ENCODE data around the gene OR52E4. TPM values are rescaled to one million over a fixed set of nuclear protein-coding genes. Genes with fewer than 3 reads are reported as not detected.

Gene OR52E4
- polyA plus RNA-seq, 1 donor (not counting 4 experiments of a cell fraction or from before 2014, with no cell fraction given), result not detected

- Histone ChIP-seq H3K4me3 (ENCODE audit: control insufficient read depth in 2 of 3, extremely low read depth in 1 of 3, insufficient read depth in 2 of 3, low read depth in 1 of 3, low read length in 3 of 3) (no peak overlapping the region), H3K4me2 (ENCODE audit: control insufficient read depth, extremely low read depth, insufficient read depth, low read depth, low read length) (no peak overlapping the region), H3K9me3 (ENCODE audit: control insufficient read depth, low read depth, low read length) (no peaks in the 10 kb centered on the region), H3K4me1 (ENCODE audit: control insufficient read depth, extremely low read depth, insufficient read depth, low read length) (no peaks in the 10 kb centered on the region), H2AFZ (ENCODE audit: control insufficient read depth, low read length) (no peak overlapping the region), H3K9ac (ENCODE audit: control insufficient read depth, extremely low read depth, insufficient read depth, low read length) (no peak overlapping the region), H3K27ac (ENCODE audit: control insufficient read depth, insufficient read depth, low read length) (no peak overlapping the region), H4K20me1 (ENCODE audit: control insufficient read depth, extremely low read depth, insufficient read depth, low read length) (no peaks in the 10 kb centered on the region), H3K36me3 (ENCODE audit: control insufficient read depth in 2 of 2, extremely low read depth in 1 of 2, insufficient read depth in 2 of 2, low read length in 2 of 2) (no peaks in the 10 kb centered on the region), H3K79me2 (ENCODE audit: control insufficient read depth, insufficient read depth, low read length) (no peaks in the 10 kb centered on the region), H3K27me3 (ENCODE audit: control insufficient read depth, extremely low read depth, insufficient read depth, low read length) (no peaks in the 10 kb centered on the region), H3K9me1 (ENCODE audit: control insufficient read depth, extremely low read depth, insufficient read depth, low read length) (no peaks in the 10 kb centered on the region)
- FAIRE-seq (no peak), DNase-seq (ENCODE audit: low read depth, low spot score) (no peak)
- dilution Hi-C loops (cut with MboI; ENCODE audit: extremely low pct_ligation_motif_present, low sequenced_read_pairs), result no loop called here
- no peak for TF ChIP-seq EZH2 (IDR thresholded peaks at IDR 0.05; ENCODE audit: low read length)
- no peak for TF ChIP-seq CTCF (optimal IDR thresholded peaks at IDR 0.05 in 1 of 3, IDR thresholded peaks at IDR 0.05 in 1 of 3, conservative IDR thresholded peaks at IDR 0.05 in 1 of 3; ENCODE audit: extremely low read depth in 1 of 3, insufficient read depth in 2 of 3, low read length in 3 of 3)
Observed at GRCh38 chr11:5891216-5891800, 10.9 kb downstream of the OR52E4 start.

GRCh38 chr11:5892908-5893307 is 12.5 kb downstream of the OR52E4 start, which contains the start of gene OR52E5:
TSS of gene OR52E5 (plus strand) at chr11:5893208. CDS start at chr11:5900777, 7,569 bp downstream.
- dilution Hi-C loops (cut with MboI; ENCODE audit: extremely low pct_ligation_motif_present, low sequenced_read_pairs), result no loop called here
- no peaks in the 10 kb centered on the region for H3K36me3 ChIP-seq (ENCODE audit: control insufficient read depth in 2 of 2, extremely low read depth in 1 of 2, insufficient read depth in 2 of 2, low read length in 2 of 2)
- no peaks in the 10 kb centered on the region for H3K9me1 ChIP-seq (ENCODE audit: control insufficient read depth, extremely low read depth, insufficient read depth, low read length)
- no peaks in the 10 kb centered on the region for H4K20me1 ChIP-seq (ENCODE audit: control insufficient read depth, extremely low read depth, insufficient read depth, low read length)
- no peak within 1 kb of the TSS for H2AFZ ChIP-seq (ENCODE audit: control insufficient read depth, low read length)
- no peak within 1 kb of the TSS for H3K4me3 ChIP-seq (ENCODE audit: control insufficient read depth in 2 of 3, extremely low read depth in 1 of 3, insufficient read depth in 2 of 3, low read depth in 1 of 3, low read length in 3 of 3)
- no peak for TF ChIP-seq EZH2 (IDR thresholded peaks at IDR 0.05; ENCODE audit: low read length)
- no peak for TF ChIP-seq CTCF (optimal IDR thresholded peaks at IDR 0.05 in 1 of 3, IDR thresholded peaks at IDR 0.05 in 1 of 3, conservative IDR thresholded peaks at IDR 0.05 in 1 of 3; ENCODE audit: extremely low read depth in 1 of 3, insufficient read depth in 2 of 3, low read length in 3 of 3)
- no peak within 1 kb of the TSS for H3K27ac ChIP-seq (ENCODE audit: control insufficient read depth, insufficient read depth, low read length)
- FAIRE-seq (no peak), DNase-seq (ENCODE audit: low read depth, low spot score) (no peak)
- H3K4me2 ChIP-seq (ENCODE audit: control insufficient read depth, extremely low read depth, insufficient read depth, low read depth, low read length), result no peak within 1 kb of the TSS
- no peaks in the 10 kb centered on the region for H3K79me2 ChIP-seq (ENCODE audit: control insufficient read depth, insufficient read depth, low read length)
- no peak within 1 kb of the TSS for H3K9ac ChIP-seq (ENCODE audit: control insufficient read depth, extremely low read depth, insufficient read depth, low read length)
- H3K27me3 ChIP-seq (ENCODE audit: control insufficient read depth, extremely low read depth, insufficient read depth, low read length), result no peaks in the 10 kb centered on the region
- no peaks in the 10 kb centered on the region for H3K9me3 ChIP-seq (ENCODE audit: control insufficient read depth, low read depth, low read length)
- no peaks in the 10 kb centered on the region for H3K4me1 ChIP-seq (ENCODE audit: control insufficient read depth, extremely low read depth, insufficient read depth, low read length)

Data from keratinocyte (primary cell).